Breast epithelium (tissue), 4 donors: ENCODE data around the gene SMARCA1. TPM values are rescaled to one million over a fixed set of nuclear protein-coding genes. Genes with fewer than 3 reads are reported as not detected.

Experiments
- DNase-seq, 2 donors: peaks; one replicate each; pipeline ENCODE4 v3.0.0-alpha.2; 2019; ENCODE audit warnings: low spot score in 2 of 2
- H3K27ac ChIP-seq, 2 donors: fragments of 200-600 bp; sonication (generic) in 1 of 2; one replicate each; pipeline ENCODE4 v1.5.1; 2016 to 2019; ENCODE audit warnings: mild to moderate bottlenecking in 1 of 2
- H3K27me3 ChIP-seq, 2 donors: fragments of 200-600 bp; sonication (generic) in 1 of 2; one replicate each; pipeline versions ENCODE4 v1.5.1 to v1.6.0; 2017 to 2019; ENCODE audit warnings: control low read depth in 1 of 2, mild to moderate bottlenecking in 1 of 2
- H3K36me3 ChIP-seq: fragments of 200-600 bp; one replicate; pipeline ENCODE4 v1.5.1; 2019
- H3K4me1 ChIP-seq, 2 donors: fragments of 200-600 bp; sonication (generic); one replicate each; pipeline ENCODE4 v1.5.1; 2016 to 2019; ENCODE audit warnings: control low read depth in 1 of 2
- H3K4me3 ChIP-seq, 3 donors: fragments of 200-600 bp; sonication (generic); 1 replicate in 2 of 3; 2 replicates in 1 of 3; pipeline ENCODE4 v1.5.1; 2016 to 2019; ENCODE audit warnings: mild to moderate bottlenecking in 3 of 3, moderate library complexity in 2 of 3
- H3K9me3 ChIP-seq, 2 donors: fragments of 200-600 bp; sonication (generic) in 1 of 2; one replicate each; pipeline ENCODE4 v1.5.1; 2016 to 2019; ENCODE audit warnings: control low read depth in 1 of 2
- CTCF ChIP-seq, 3 donors: fragments of 450-650 bp; IDR thresholded peaks; one replicate each; pipeline ENCODE4 v1.5.1; 2016 to 2017; ENCODE audit warnings: antibody characterized with exemption in 3 of 3, mild to moderate bottlenecking in 3 of 3, moderate library complexity in 3 of 3
- POLR2A ChIP-seq: fragments of 450-650 bp; IDR thresholded peaks from one replicate; pipeline ENCODE4 v1.6.1; 2016; ENCODE audit warnings: antibody characterized with exemption, mild to moderate bottlenecking, moderate library complexity
- POLR2AphosphoS5 ChIP-seq, 3 donors: sonication (generic); formaldehyde crosslinking; IDR thresholded peaks; one replicate each; pipeline ENCODE4 v1.6.1; 2017; ENCODE audit warnings: antibody characterized with exemption in 3 of 3
- intact Hi-C: fragments of 100-400 bp; cut with DNase I; formaldehyde crosslinking; loops from one replicate; pipeline ENCODE4 v1.15.1; 2023; ENCODE audit warnings: low total_unique reads
- total RNA-seq, 3 donors: library from RNA; depleted of rRNA; stranded (reverse); fragments of >200 nt; gene quantifications; one replicate each; pipeline ENCODE4 v1.1.0, GENCODE V29; 2016

Gene SMARCA1
- total RNA-seq, 3 donors from 2014 or later: 29.5 to 34.4 (median 33.4) TPM

- intact Hi-C loops: no loop called here
- DNase-seq: no peak
- no peaks in the 10 kb centered on the region for H3K9me3 ChIP-seq
- no peak overlapping the region for H3K27ac ChIP-seq
- H3K36me3 ChIP-seq: no peaks in the 10 kb centered on the region
- no peak overlapping the region for H3K4me3 ChIP-seq
- TF ChIP-seq POLR2AphosphoS5 (IDR thresholded peaks at IDR 0.05) (no peak), CTCF (IDR thresholded peaks at IDR 0.05) (no peak)
- H3K4me1 ChIP-seq: no peaks in the 10 kb centered on the region
- H3K27me3 ChIP-seq: no peaks in the 10 kb centered on the region
Measured at GRCh38 chrX:129404670-129405008, 118.7 kb downstream of the SMARCA1 start.

GRCh38 chrX:129403974-129404669 is 119.2 kb downstream of the SMARCA1 start:
- TF ChIP-seq CTCF (IDR thresholded peaks at IDR 0.05): no peak
- no peak for TF ChIP-seq POLR2AphosphoS5 (IDR thresholded peaks at IDR 0.05)
- no peak for TF ChIP-seq POLR2A
- intact Hi-C loops: no loop called here

More at GRCh38 chrX:129403974-129404669, 119.2 kb downstream of the SMARCA1 start:
- Histone ChIP-seq H3K27me3 (no peaks in the 10 kb centered on the region), H3K36me3 (no peaks in the 10 kb centered on the region), H3K4me1 (no peaks in the 10 kb centered on the region), H3K9me3 (peaks cover 0 to under 1% of the 10 kb centered on the region in 2 donors), H3K4me3 (no peak overlapping the region), H3K27ac (no peak overlapping the region)
- no peak for DNase-seq

Other genes starting within 250 kb of the SMARCA1 start
- gene OCRL, start 16.8 kb upstream of the SMARCA1 start, total RNA-seq: 10 to 100 TPM; 16.7 to 22.1 (median 17.4) TPM
- 1 to 10 TPM in 2 of 3 donors, under 1 TPM in 1; 0.16 to 5.9 (median 4.5) TPM for gene APLN, start 131.5 kb upstream of the SMARCA1 start, total RNA-seq
- 10 to 100 TPM in 1 of 3 donors, 1 to 10 TPM in 1, under 1 TPM in 1; 0.44 to 12.8 (median 3.9) TPM for gene XPNPEP2, start 215.5 kb upstream of the SMARCA1 start, total RNA-seq